SHP77 (cell line): ENCODE data around the gene CNTF.

Source experiments
- DNase-seq, 2 experiments: peaks; one replicate each; lab custom pipeline; 2025; lab: John Stamatoyannopoulos, UW

CNTF gene

GRCh38 chr11:58606930-58607714 is 15.3 kb upstream of the CNTF start:
- DNase-seq: no peak

GRCh38 chr11:58608331-58608730 is 14.1 kb upstream of the CNTF start:
- DNase-seq: no peak

- DNase-seq: no peak
Measured at GRCh38 chr11:58609723-58610122, 12.7 kb upstream of the CNTF start.

- no peak for DNase-seq
Measured at GRCh38 chr11:58613228-58613627, 9.2 kb upstream of the CNTF start.

- no peak for DNase-seq
Measured at GRCh38 chr11:58615559-58615958, 6.9 kb upstream of the CNTF start.

- DNase-seq: no peak
Measured at GRCh38 chr11:58616594-58616993, 5.9 kb upstream of the CNTF start.

GRCh38 chr11:58617976-58618557 is 4.4 kb upstream of the CNTF start:
- no peak for DNase-seq

- DNase-seq: no peak
Measured at GRCh38 chr11:58621586-58622262, 741 bp upstream of the CNTF start.

- no peak for DNase-seq
Measured at GRCh38 chr11:58625086-58625485, 2.6 kb downstream of the CNTF start.

GRCh38 chr11:58625826-58626460 is 3.5 kb downstream of the CNTF start:
- DNase-seq: no peak

- no peak for DNase-seq
Measured at GRCh38 chr11:58626934-58627483, 4.5 kb downstream of the CNTF start.

- no peak for DNase-seq
Measured at GRCh38 chr11:58628446-58628845, 6.0 kb downstream of the CNTF start.

- DNase-seq: peak in 1 of 2 experiments; percentile 4
Measured at GRCh38 chr11:58629857-58630256, 7.4 kb downstream of the CNTF start.

GRCh38 chr11:58631378-58631777 is 8.9 kb downstream of the CNTF start:
- DNase-seq: no peak

GRCh38 chr11:58632510-58632909 is 10.0 kb downstream of the CNTF start:
- no peak for DNase-seq

- DNase-seq: no peak
Measured at GRCh38 chr11:58636587-58636986, 14.1 kb downstream of the CNTF start.

GRCh38 chr11:58637371-58637770 is 14.9 kb downstream of the CNTF start:
- DNase-seq: no peak

GRCh38 chr11:58639103-58639502 is 16.6 kb downstream of the CNTF start:
- DNase-seq: no peak

GRCh38 chr11:58639669-58640068 is 17.2 kb downstream of the CNTF start:
- DNase-seq: no peak

- DNase-seq: no peak
Measured at GRCh38 chr11:58640386-58641023, 18.0 kb downstream of the CNTF start.

GRCh38 chr11:58641341-58641740 is 18.9 kb downstream of the CNTF start:
- no peak for DNase-seq
